ENCODE results near the gene PRKCA. TPM values are rescaled to one million over a fixed set of nuclear protein-coding genes. Genes with fewer than 3 reads are reported as not detected.

The PRKCA gene
- polyA plus RNA-seq, 2 of the 4 experiments (the other 2 are of a cell fraction), result 28.8 to 65.0 TPM

DNA sequence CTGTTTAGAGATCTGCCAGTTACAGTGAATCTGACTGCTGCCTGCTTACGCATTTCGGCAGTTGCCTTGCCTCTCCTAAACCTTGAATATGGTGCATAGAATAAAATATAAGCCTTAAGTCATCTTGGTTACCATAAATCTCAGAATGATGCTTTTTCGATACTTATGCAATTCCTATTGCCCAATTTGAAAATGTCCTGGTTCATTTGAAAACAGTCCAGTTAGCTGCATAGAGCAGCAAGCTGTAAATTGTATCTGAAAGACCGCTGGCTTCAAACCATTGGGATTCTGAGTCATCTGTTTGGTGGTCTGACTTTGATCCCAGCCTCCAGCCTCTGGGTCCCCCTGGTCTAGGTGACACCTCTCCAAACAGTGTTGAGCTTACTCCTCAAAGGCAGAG is 2.7 kb upstream of the PRKCA start:
- TF ChIP-seq PHF8 (IDR thresholded peaks at IDR 0.05; ENCODE audit: borderline replicate concordance, low read depth) (no peak), TP53 (CRISPR knock-in tag; IDR thresholded peaks at IDR 0.05) (no peak), ZNF302 (CRISPR knock-in tag; IDR thresholded peaks at IDR 0.05) (no peak), HOXB13 (CRISPR knock-in tag; IDR thresholded peaks at IDR 0.05; ENCODE audit: low read depth) (no peak), NR3C1 (IDR thresholded peaks at IDR 0.05) (no peak), TFCP2L1 (CRISPR knock-in tag; IDR thresholded peaks at IDR 0.05) (no peak), HOXA7 (CRISPR knock-in tag; IDR thresholded peaks at IDR 0.05) (no peak), ELK1 (IDR thresholded peaks at IDR 0.05; ENCODE audit: low read depth, low read length) (no peak), RAD21 (conservative IDR thresholded peaks at IDR 0.05 in 1 of 2, IDR thresholded peaks at IDR 0.05 in 1 of 2) (no peak), CBX2 (IDR thresholded peaks at IDR 0.05; ENCODE audit: borderline replicate concordance, low read depth) (no peak), FOSB (CRISPR knock-in tag; IDR thresholded peaks at IDR 0.05) (no peak), ZFP36 (IDR thresholded peaks at IDR 0.05; ENCODE audit: borderline replicate concordance, partially characterized antibody) (no peak), POLR2AphosphoS2 (conservative IDR thresholded peaks at IDR 0.05; ENCODE audit: low read length) (no peak), MAZ (IDR thresholded peaks at IDR 0.05; ENCODE audit: borderline replicate concordance, low read depth, low read length) (no peak), RARB (CRISPR knock-in tag; IDR thresholded peaks at IDR 0.05) (no peak), SMC3 (IDR thresholded peaks at IDR 0.05) (no peak), RNF2 (IDR thresholded peaks at IDR 0.05; ENCODE audit: borderline replicate concordance, low read depth) (no peak), GATA3 (IDR thresholded peaks at IDR 0.05; ENCODE audit: borderline replicate concordance) (no peak), MYC (IDR thresholded peaks at IDR 0.05; ENCODE audit: borderline replicate concordance, low read length) (no peak), REST (IDR thresholded peaks at IDR 0.05) (no peak)
- ChIA-PET POLR2A (no interaction called here), CTCF (interaction anchor here (1.4 to 4.7 kb wide), 7 partner anchors 10 to 267 kb away, joined by 3 to 24 read pairs (median 6); no protein-coding TSS in a partner anchor)
- Histone ChIP-seq H3K27ac (no peak overlapping the region), H3K4me1 (peaks cover 4% of the 10 kb centered on the region; the same call in 2 of the 3 replicates), H3K9me3 (no peaks in the 10 kb centered on the region), H3K4me2 (no peak overlapping the region), H3K4me3 (no peak overlapping the region)
- ATAC-seq, result no peak
- DNase-seq (ENCODE audit: low read depth in 1 of 2, low spot score in 1 of 2), result no peak
- WGBS (ENCODE audit: missing lambda C conversion rate), result 93% methylated on average over 4 of the region's 4 CpGs
- FAIRE-seq, result no peak

DNA sequence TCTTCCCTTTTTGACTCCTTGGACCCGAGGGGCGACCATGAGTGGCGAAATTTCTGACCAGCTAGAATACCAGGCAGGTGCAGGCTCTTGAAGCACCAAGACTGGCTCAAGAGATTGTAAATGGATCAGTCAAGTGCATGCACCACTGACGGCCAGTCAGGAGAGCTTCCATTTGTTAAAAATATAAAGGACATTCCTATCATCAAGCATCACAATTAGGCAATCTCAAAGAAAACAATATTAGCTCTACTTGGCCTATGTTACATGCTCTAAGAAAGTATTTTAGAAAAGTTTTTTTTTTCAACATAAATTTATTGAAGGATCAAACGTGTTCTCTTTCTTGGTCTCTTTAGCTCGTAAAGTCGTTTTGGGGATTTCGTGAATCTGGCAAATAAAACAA is 1.5 kb upstream of the PRKCA start:
- FAIRE-seq, result peak; percentile 28
- no peak for ATAC-seq
- H3K4me2 ChIP-seq, result peak overlapping the region; percentile 95
- 90% methylated on average over 8 of the region's 8 CpGs for WGBS (ENCODE audit: missing lambda C conversion rate)
- DNase-seq (ENCODE audit: low read depth in 1 of 2, low spot score in 1 of 2), result no peak
- H3K4me1 ChIP-seq, result peaks cover 10% of the 10 kb centered on the region
- CTCF ChIA-PET, result interaction anchor here (0.7 to 4.7 kb wide), 12 partner anchors 9 to 373 kb away, joined by 3 to 24 read pairs (median 5); no protein-coding TSS in a partner anchor
- H3K27ac ChIP-seq, result no peak overlapping the region
- H3K9me3 ChIP-seq, result no peaks in the 10 kb centered on the region
- TF ChIP-seq TP53 (CRISPR knock-in tag; IDR thresholded peaks at IDR 0.05) (no peak), JUNB (IDR thresholded peaks at IDR 0.05) (no peak), HEYL (CRISPR knock-in tag; IDR thresholded peaks at IDR 0.05) (no peak), RNF2 (IDR thresholded peaks at IDR 0.05; ENCODE audit: borderline replicate concordance, low read depth) (no peak), HOXA7 (CRISPR knock-in tag; IDR thresholded peaks at IDR 0.05) (no peak), MAFK (IDR thresholded peaks at IDR 0.05; ENCODE audit: partially characterized antibody) (no peak), NPAS2 (CRISPR knock-in tag; IDR thresholded peaks at IDR 0.05; ENCODE audit: borderline replicate concordance) (no peak), MYC (IDR thresholded peaks at IDR 0.05; ENCODE audit: borderline replicate concordance, low read length) (no peak), KDM1A (IDR thresholded peaks at IDR 0.05; ENCODE audit: low read depth) (no peak), RFX5 (IDR thresholded peaks at IDR 0.05) (no peak), USF2 (IDR thresholded peaks at IDR 0.05) (no peak), RCOR1 (IDR thresholded peaks at IDR 0.05; ENCODE audit: low read depth, low read length) (no peak), CBX8 (IDR thresholded peaks at IDR 0.05) (no peak)
- TF ChIP-seq, protein P1, sequence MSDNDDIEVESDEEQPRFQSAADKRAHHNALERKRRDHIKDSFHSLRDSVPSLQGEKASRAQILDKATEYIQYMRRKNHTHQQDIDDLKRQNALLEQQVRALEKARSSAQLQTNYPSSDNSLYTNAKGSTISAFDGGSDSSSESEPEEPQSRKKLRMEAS (IDR thresholded peaks at IDR 0.05), result no peak
- POLR2A ChIA-PET, result interaction anchor here (1.5 kb wide), 1 partner anchor 27 kb away, joined by 3 read pairs; no protein-coding TSS in a partner anchor
- H3K4me3 ChIP-seq, result no peak overlapping the region
